HEK293 (cell line): ENCODE measurements around the gene ZBTB18.
A peak's percentile ranks its signal among the peaks of the same experiment; 100 is the strongest.

Experiments
- CTCF ChIA-PET: fragments of 350-600 bp; formaldehyde crosslinking; extraction: SDS; loops from one replicate; lab custom pipeline; 2021; ENCODE audit warnings: antibody characterized with exemption; lab: Yijun Ruan, JAX
- POLR2A ChIA-PET: fragments of 300-600 bp; formaldehyde crosslinking; extraction: SDS; loops from one replicate; lab custom pipeline; 2020; ENCODE audit warnings: antibody characterized with exemption, inconsistent platforms; lab: Yijun Ruan, JAX
- H3K27ac ChIP-seq: fragments of 200-500 bp; sonication (Bioruptor generic); 2 replicates; pipeline ENCODE4 v1.5.1; 2014; ENCODE audit warnings: low read depth, low read length, control low read depth, inconsistent platforms; ENCODE audit errors: extremely low read depth
- H3K36me3 ChIP-seq, 2 experiments: fragments of 200-500 bp in 1 of 2; sonication (Bioruptor generic) in 1 of 2; 1 replicate in 1 of 2; 2 replicates in 1 of 2; pipeline ENCODE4 v1.5.1; 2014 to 2017; ENCODE audit warnings: inconsistent platforms in 2 of 2, low read length in 2 of 2; ENCODE audit not compliant: control insufficient read depth in 2 of 2, insufficient read depth in 1 of 2
- H3K4me1 ChIP-seq: fragments of 200-500 bp; sonication (Bioruptor generic); 2 replicates; pipeline ENCODE4 v1.5.1; 2014; ENCODE audit warnings: mild to moderate bottlenecking, low read length, inconsistent platforms; ENCODE audit not compliant: control insufficient read depth, insufficient read depth
- H3K4me3 ChIP-seq: 2 replicates; pipeline ENCODE4 v1.5.1; 2011; ENCODE audit warnings: low read depth, mild to moderate bottlenecking, control low read depth, low read length, moderate library complexity
- H3K9me3 ChIP-seq: fragments of 200-500 bp; sonication (Bioruptor generic); 2 replicates; pipeline ENCODE4 v1.5.1; 2014; ENCODE audit warnings: low read depth, low read length, inconsistent platforms; ENCODE audit not compliant: control insufficient read depth, insufficient read depth
- AEBP2 ChIP-seq: fragments of 450-650 bp; formaldehyde crosslinking; IDR thresholded peaks from 2 replicates; pipeline ENCODE4 v1.5.1; 2016; ENCODE audit warnings: missing biosample characterization, missing genetic modification characterization, borderline replicate concordance
- BCL6B ChIP-seq: fragments of 450-650 bp; formaldehyde crosslinking; IDR thresholded peaks from 2 replicates; pipeline ENCODE4 v1.5.1; 2017; ENCODE audit warnings: missing biosample characterization, missing genetic modification characterization
- GLI2 ChIP-seq: fragments of 450-650 bp; formaldehyde crosslinking; IDR thresholded peaks from 2 replicates; pipeline ENCODE4; 2017; ENCODE audit warnings: missing biosample characterization, missing genetic modification characterization, low read depth, borderline replicate concordance
- IKZF3 ChIP-seq: fragments of 450-650 bp; IDR thresholded peaks from 2 replicates; pipeline ENCODE4 v1.5.0; 2018; ENCODE audit warnings: missing biosample characterization, mild to moderate bottlenecking, missing genetic modification characterization, moderate library complexity
- MZF1 ChIP-seq: fragments of 450-650 bp; formaldehyde crosslinking; IDR thresholded peaks from 2 replicates; pipeline ENCODE4 v1.5.1; 2017; ENCODE audit warnings: missing biosample characterization, missing genetic modification characterization, borderline replicate concordance
- PRDM2 ChIP-seq: fragments of 450-650 bp; formaldehyde crosslinking; IDR thresholded peaks from 2 replicates; pipeline ENCODE4 v1.5.1; 2016; ENCODE audit warnings: missing biosample characterization, missing genetic modification characterization, borderline replicate concordance
- SCRT1 ChIP-seq: fragments of 450-650 bp; formaldehyde crosslinking; IDR thresholded peaks from 2 replicates; pipeline ENCODE4 v1.5.1; 2016; ENCODE audit warnings: missing biosample characterization, missing genetic modification characterization, borderline replicate concordance
- ZBTB21 ChIP-seq: fragments of 450-650 bp; formaldehyde crosslinking; IDR thresholded peaks from 2 replicates; pipeline ENCODE4 v1.5.1; 2017; ENCODE audit warnings: missing biosample characterization, missing genetic modification characterization
- ZIC2 ChIP-seq: fragments of 450-650 bp; formaldehyde crosslinking; IDR thresholded peaks from 2 replicates; pipeline ENCODE4 v1.5.1; 2016; ENCODE audit warnings: missing biosample characterization, missing genetic modification characterization
- ZNF155 ChIP-seq: fragments of 450-650 bp; formaldehyde crosslinking; IDR thresholded peaks from 2 replicates; pipeline ENCODE4 v1.5.1; 2016; ENCODE audit warnings: missing biosample characterization, missing genetic modification characterization
- ZNF221 ChIP-seq: fragments of 450-650 bp; formaldehyde crosslinking; IDR thresholded peaks from 2 replicates; pipeline ENCODE4 v1.5.1; 2017; ENCODE audit warnings: missing biosample characterization, missing genetic modification characterization, borderline replicate concordance
- ZNF248 ChIP-seq: fragments of 450-650 bp; formaldehyde crosslinking; IDR thresholded peaks from 2 replicates; pipeline ENCODE4 v1.5.1; 2017; ENCODE audit warnings: missing biosample characterization, missing genetic modification characterization
- ZNF37A ChIP-seq: fragments of 450-650 bp; IDR thresholded peaks from 2 replicates; pipeline ENCODE4 v1.5.1; 2018; ENCODE audit warnings: missing biosample characterization, missing genetic modification characterization
- ZNF513 ChIP-seq: fragments of 450-650 bp; IDR thresholded peaks from 2 replicates; pipeline ENCODE4 v1.5.1; 2018; ENCODE audit warnings: missing biosample characterization, missing genetic modification characterization
- ZNF596 ChIP-seq: fragments of 450-650 bp; IDR thresholded peaks from 2 replicates; pipeline ENCODE4 v1.5.0; 2018; ENCODE audit warnings: missing biosample characterization, mild to moderate bottlenecking, missing genetic modification characterization, moderate library complexity
- ZNF600 ChIP-seq: fragments of 450-650 bp; formaldehyde crosslinking; IDR thresholded peaks from 2 replicates; pipeline ENCODE4 v1.5.1; 2016; ENCODE audit warnings: missing biosample characterization, missing genetic modification characterization
- ZNF610 ChIP-seq: fragments of 450-650 bp; formaldehyde crosslinking; IDR thresholded peaks from 2 replicates; pipeline ENCODE4 v1.5.1; 2016; ENCODE audit warnings: missing biosample characterization, missing genetic modification characterization, borderline replicate concordance
- ZNF626 ChIP-seq: fragments of 450-650 bp; sonication (Bioruptor Pico); formaldehyde crosslinking; IDR thresholded peaks from 2 replicates; pipeline ENCODE4 v1.5.1; 2018; ENCODE audit warnings: missing biosample characterization, missing genetic modification characterization, inconsistent platforms
- ZNF645 ChIP-seq: fragments of 450-650 bp; formaldehyde crosslinking; IDR thresholded peaks from 2 replicates; pipeline ENCODE4; 2016; ENCODE audit warnings: missing biosample characterization, missing genetic modification characterization
- ZNF76 ChIP-seq: fragments of 450-650 bp; formaldehyde crosslinking; IDR thresholded peaks from 2 replicates; pipeline ENCODE4; 2016; ENCODE audit warnings: low read depth, missing biosample characterization, missing genetic modification characterization, borderline replicate concordance
- ZNF785 ChIP-seq: fragments of 450-650 bp; formaldehyde crosslinking; IDR thresholded peaks from 2 replicates; pipeline ENCODE4 v1.5.1; 2016; ENCODE audit warnings: missing biosample characterization, missing genetic modification characterization
- ZNF843 ChIP-seq: fragments of 450-650 bp; formaldehyde crosslinking; IDR thresholded peaks from 2 replicates; pipeline ENCODE4 v1.5.1; 2016; ENCODE audit warnings: missing biosample characterization, missing genetic modification characterization

The ZBTB18 gene

GRCh38 chr1:244046907-244047611 lies 4.0 kb upstream of the ZBTB18 start (continued):
- TF ChIP-seq ZNF37A (tag by site-specific recombination) (no peak), ZNF513 (tag by site-specific recombination) (0 out of 2 replicates have a peak, but pooled peaks have one; percentile 6), SCRT1 (tag by site-specific recombination) (peak; percentile 86), PRDM2 (tag by site-specific recombination) (no peak), GLI2 (no peak), ZNF610 (tag by site-specific recombination) (no peak), IKZF3 (tag by site-specific recombination) (no peak), ZBTB21 (tag by site-specific recombination) (no peak), ZIC2 (tag by site-specific recombination) (no peak), AEBP2 (tag by site-specific recombination) (no peak), BCL6B (tag by site-specific recombination) (peak; percentile 17; the same call in 1 of the 2 replicates)

GRCh38 chr1:244047621-244048255 lies 3.3 kb upstream of the ZBTB18 start:
- Histone ChIP-seq H3K4me1 (peaks cover 15% of the 10 kb centered on the region), H3K36me3 (no peaks in the 10 kb centered on the region), H3K27ac (peak overlapping the region; percentile 93), H3K4me3 (peak overlapping the region; percentile 82), H3K9me3 (no peaks in the 10 kb centered on the region)
- ChIA-PET CTCF (interaction anchor here (0.6 to 1.6 kb wide), 2 partner anchors 9 to 225 kb away, joined by 3 to 6 read pairs; no protein-coding TSS in a partner anchor), POLR2A (interaction anchor here (0.6 to 1.9 kb wide), 29 partner anchors 9 to 1334 kb away, joined by 3 to 9 read pairs (median 4); partner anchors contain the start of genes AKT3, CEP170 and SDCCAG8)
- TF ChIP-seq ZNF843 (tag by site-specific recombination) (peak; percentile 77), ZNF221 (no peak), ZNF785 (tag by site-specific recombination) (peak; percentile 70; the same call in 1 of the 2 replicates), ZNF626 (tag by site-specific recombination) (no peak), ZNF596 (peak; percentile 71; the same call in 1 of the 2 replicates), MZF1 (tag by site-specific recombination) (peak; percentile 81; the same call in 1 of the 2 replicates), ZNF76 (peak; percentile 72; the same call in 1 of the 2 replicates), ZNF248 (no peak), ZNF645 (tag by site-specific recombination) (no peak), ZNF600 (tag by site-specific recombination) (peak; percentile 98), ZNF155 (no peak)
